K562 (cell line): ENCODE data around the gene HSF2BP.

Source experiments
- EZH2 ChIP-seq: IDR thresholded peaks from 2 replicates; pipeline ENCODE4 v1.6.1; 2012; ENCODE audit warnings: low read depth, mild to moderate bottlenecking, inconsistent platforms, low read length, borderline replicate concordance
- HMG20B ChIP-seq: fragments of 250-450 bp; sonication (Bioruptor Pico); IDR thresholded peaks from 2 replicates; pipeline ENCODE4 v1.5.0; 2021; ENCODE audit warnings: mild to moderate bottlenecking
- JUND ChIP-seq, 2 experiments: IDR thresholded peaks; 2 replicates in 1 of 2; 3 replicates in 1 of 2; pipeline ENCODE4 v1.6.1; 2011; ENCODE audit warnings: borderline replicate concordance in 2 of 2, low read depth in 2 of 2, low read length in 2 of 2, improper control_type of control experiment in 1 of 2, missing biosample characterization in 1 of 2, missing genetic modification characterization in 1 of 2, missing genetic modification reagents in 1 of 2
- MAFF ChIP-seq: IDR thresholded peaks from 2 replicates; pipeline ENCODE4 v1.6.1; 2012; ENCODE audit warnings: low read length, improper control_type of control experiment
- MEF2A ChIP-seq: IDR thresholded peaks from 2 replicates; pipeline ENCODE4 v1.6.1; 2011; ENCODE audit warnings: low read depth, mild to moderate bottlenecking, low read length, moderate library complexity; ENCODE audit not compliant: control insufficient read depth
- SMC3 ChIP-seq: conservative IDR thresholded peaks from 2 replicates; pipeline ENCODE4 v1.6.1; 2011; ENCODE audit warnings: low read depth, low read length, improper control_type of control experiment; ENCODE audit not compliant: insufficient read depth
- ZNF232 ChIP-seq: sonication (generic); formaldehyde crosslinking; IDR thresholded peaks from 2 replicates; pipeline ENCODE4 v1.8.0; 2022; ENCODE audit warnings: mild to moderate bottlenecking, missing genetic modification reagents
- ZNF507 ChIP-seq: conservative IDR thresholded peaks from 2 replicates; pipeline ENCODE4 v1.6.1; 2017; ENCODE audit warnings: missing genetic modification characterization, missing compliant biosample characterization

- no peak for TF ChIP-seq MAFF
- no peak for TF ChIP-seq HMG20B (CRISPR knock-in tag)
- TF ChIP-seq JUND (IDR thresholded peaks at IDR 0.05; ENCODE audit: borderline replicate concordance, low read depth, low read length): no peak
- TF ChIP-seq JUND (tag; IDR thresholded peaks at IDR 0.05; ENCODE audit: borderline replicate concordance, low read depth, low read length): no peak
- TF ChIP-seq ZNF232 (CRISPR knock-in tag): no peak
- no peak for TF ChIP-seq ZNF507 (tag)
- no peak for TF ChIP-seq EZH2
- TF ChIP-seq MEF2A: no peak
- no peak for TF ChIP-seq SMC3
Observed at GRCh38 chr21:43618940-43619339, 40.3 kb downstream of the HSF2BP start.
